ENCODE results near the gene SMARCB1.
A peak's percentile ranks its signal among the peaks of the same experiment; 100 is the strongest.
"Not testable (repeated sequence)": the region's sequence is repeated elsewhere in the genome, so short reads cannot be mapped to it uniquely, and the experiment has no call there.

SMARCB1 gene

DNA sequence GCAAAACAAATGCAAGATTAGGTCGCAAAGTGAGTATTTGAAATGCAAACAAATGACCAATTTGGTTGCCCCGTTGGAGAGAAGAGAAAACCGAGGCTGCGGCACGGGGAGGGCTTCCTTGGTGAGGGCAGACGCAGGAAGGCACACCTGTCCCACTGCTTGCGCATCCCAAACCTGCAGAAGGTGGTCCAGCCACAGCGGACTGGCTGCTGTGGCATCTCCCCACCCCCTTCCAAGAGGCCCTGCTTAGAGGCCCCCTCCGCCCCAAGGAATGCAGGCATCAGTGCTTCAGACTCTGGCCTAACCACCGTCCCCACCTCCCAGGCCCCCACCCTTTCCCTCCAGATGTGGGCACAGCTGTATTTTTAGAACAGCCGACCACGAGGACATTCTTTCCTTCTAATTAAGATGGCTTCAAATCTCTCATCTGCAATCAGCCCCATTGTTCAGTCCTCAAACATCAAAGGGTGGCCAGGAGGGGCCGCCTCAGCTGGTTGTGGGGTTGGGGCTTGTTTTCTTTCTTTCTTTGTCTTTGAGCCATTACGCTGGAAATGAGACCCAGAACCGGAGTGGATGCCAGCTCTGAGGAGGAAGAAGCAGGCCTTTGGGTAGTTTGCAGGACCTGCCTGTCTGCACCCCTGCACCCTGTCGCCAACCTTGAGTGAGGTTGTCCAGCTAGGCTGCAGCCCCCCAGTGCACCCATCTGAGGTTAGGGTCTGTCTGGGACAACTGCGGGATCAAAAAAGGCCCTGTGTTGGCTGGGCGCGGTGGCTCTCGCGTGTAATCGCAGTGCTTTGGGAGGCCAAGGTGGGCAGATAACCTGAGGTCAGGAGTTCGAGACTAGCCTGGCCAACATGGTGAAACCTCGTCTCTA is 61.5 kb downstream of the SMARCB1 start:
- no peak for DNase-seq

DNA sequence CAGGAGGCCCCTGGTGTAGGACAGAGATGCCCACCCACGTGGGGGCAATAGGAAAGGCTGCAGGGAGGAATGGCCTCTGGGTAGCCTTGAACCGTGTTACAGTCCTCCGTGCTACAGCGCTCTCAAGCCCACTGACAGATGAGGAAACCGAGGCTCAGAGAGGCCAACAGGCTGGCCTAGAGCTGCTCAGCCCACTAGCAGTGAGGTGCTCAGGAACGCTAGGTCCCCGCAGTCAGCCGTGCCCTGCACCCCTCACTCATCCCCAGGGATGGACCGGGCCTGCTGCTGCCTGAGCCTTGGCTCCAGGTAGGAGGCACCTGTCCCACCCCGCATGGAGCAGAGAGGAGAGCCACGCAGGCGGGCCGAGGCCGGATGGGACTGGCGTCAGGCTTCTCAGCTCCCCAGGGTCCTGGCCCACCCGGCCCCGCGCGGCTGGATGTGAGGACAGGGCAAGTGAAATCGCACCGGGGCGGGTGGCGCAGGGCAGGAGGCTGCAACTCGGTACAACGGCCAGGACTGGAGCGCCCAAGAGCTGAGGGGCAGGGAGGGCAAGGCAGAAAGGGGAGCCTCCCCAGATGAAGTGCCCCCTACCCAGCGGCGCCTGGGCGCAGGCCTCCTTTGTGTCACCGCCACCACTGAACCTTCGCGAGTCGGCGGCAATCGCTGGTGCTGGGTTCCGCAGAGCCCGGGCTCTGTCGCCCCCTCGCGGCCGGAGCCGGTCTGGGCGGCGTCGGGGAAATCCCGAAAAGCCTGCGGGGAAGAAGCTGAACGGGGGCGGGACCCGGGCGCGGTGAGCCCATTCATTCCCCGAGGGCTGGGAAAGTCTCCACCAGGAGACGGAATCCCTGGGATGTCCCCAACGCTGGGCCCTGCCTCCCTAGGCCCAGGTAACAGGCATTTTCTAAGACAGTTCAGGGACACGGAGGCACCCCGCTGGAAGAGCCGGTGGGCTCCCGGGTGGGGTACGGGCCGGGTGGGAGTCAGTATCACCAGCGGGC is 62.5 kb downstream of the SMARCB1 start:
- peak; percentile 93 for DNase-seq

DNA sequence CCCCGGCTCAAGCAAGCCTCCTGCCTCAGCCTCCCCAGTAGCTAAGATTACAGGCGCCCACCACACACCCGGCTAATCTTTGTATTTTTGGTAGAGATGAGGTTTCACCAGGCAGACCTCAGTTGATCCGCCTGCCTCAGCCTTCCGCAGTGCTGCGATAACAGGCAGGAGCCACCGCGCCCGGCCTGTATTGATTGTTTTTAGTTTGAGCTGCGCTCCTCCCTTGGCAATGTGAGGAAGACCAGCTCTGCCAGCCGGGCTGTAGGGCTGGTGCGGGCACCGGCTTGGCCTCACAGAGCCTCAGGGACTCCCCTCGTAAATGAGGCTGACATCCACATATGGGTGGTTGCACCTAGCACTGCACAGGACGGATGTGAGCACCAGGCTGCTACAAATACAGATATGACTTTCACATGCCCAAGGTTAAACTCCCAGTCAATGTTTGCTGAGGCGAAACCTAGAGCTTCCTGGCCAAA is 63.4 kb downstream of the SMARCB1 start:
- DNase-seq: no peak

DNA sequence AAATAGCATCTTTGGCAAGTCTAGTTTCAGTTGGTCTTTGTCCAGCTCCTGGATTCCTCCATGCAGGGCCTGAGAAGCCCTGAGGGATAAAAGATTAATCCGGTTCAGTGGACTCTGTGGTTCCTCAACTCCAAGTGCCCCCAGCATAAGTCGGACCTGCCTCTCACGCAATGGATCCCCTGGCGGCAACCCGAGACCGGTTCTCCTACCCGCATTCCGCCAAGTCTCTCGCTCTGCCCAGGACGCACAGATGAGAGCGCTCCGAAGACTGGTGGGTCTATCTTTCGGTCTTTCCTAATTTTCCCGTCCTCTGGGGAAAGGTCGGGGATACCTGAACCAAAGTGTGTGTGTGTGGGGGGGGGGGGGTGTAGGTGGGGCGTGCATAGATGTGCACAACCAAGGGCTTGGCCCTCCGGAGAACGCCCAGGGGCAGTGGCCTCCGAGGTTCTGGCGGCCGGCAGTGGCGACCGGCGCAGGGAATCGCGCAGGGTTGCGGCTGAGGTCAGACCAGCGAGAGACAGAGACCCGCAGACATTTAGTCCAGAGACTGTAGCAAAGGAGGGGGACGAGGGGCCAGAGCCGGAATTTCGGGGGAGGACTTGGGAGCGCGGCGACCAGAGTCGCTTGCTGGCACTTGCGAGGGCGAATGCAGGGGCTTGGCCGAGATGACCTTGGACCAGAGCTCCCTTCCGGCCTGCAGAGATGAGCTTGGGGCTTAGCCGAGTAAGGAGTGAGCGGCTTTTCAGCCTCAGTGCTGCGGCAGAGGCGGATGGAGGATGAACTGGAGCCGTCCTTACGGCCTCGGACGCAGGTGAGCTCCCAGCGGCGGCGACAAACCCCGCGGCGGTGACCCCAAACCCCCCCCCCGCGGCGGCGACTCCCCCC is 70.2 kb downstream of the SMARCB1 start:
- DNase-seq: peak; percentile 79

DNA sequence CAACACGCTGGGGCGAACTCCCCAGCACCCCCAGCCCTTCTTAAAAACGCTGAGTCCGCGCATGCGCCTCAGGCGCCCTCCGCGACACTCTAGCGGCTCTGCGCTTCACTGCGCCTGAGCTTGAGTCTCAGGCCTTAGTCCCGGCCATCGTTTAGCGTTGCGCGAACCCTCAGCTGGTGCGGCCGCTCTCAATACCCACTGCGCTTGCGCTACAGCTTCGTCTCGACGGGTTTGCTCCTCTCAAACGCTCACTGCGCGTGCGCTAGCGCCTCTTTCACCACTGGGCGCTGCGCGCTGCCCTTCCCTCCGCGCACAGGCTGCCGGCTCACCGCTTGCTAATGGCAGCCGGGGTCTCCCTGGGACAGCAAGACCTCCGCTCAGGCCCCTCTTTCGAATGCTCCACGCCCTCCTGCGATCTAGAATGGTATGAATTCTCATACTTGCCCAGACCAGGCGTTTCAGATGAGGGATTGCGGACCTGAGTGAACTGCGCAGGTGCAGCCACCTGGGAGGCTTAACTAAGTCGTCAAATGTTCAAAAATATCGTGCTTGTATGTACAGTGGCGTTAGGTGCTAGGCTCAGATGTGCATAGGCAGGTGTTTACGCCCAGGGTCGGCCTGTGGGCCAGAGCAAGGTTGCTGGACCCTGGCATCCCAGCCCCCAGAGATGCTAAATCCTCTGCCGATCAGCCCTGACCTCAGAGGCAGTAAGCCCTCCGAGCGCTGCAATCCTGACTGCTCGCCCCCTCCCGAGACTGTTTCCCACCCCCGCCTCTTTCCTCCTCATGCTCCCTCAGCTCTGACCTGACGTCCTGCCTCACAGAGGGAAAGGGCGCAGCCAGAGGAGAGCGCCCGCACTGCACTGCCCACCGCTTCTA is 71.1 kb downstream of the SMARCB1 start, which contains the start of gene SLC2A11:
Gene SLC2A11 (plus strand): TSS at position 270 of the 878 bp plus-strand sequence. CDS start 125 bp downstream, at position 395.
- peak; percentile 94 for DNase-seq

DNA sequence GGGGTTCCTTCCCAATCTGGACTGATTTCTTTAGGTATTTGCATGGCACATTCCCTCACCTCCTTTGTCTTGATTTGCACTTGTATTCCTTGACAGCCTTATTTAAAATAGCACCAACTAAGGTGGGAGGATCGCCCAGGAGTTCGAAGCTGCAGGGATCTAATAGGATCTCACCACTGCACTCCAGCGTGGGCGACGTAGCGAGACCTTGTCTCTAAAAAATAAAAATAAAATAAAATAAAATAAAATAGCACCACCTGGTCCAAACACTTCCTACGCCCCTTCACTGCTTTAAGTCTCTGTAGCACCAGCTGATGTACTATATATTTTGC is 71.7 kb downstream of the SMARCB1 start:
- DNase-seq: no peak

DNA sequence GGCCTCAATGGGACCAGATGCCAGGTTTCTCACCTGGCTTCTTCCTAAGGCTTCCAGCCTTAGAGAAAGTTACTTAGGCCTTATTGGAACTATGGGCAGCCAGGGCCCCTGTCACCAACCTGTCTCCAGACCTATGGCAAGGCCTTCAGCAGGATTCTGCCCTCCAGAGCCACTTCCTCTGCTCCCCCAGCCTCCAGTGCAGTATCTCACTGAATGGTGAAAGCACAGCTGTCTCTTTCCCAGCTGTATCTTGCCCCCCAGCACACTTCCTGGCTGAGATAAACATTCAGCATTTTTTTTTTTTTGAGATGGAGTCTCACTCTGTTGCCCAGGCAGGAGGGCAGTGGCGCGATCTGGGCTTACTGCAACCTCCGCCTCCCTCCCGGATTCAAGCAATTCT is 72.4 kb downstream of the SMARCB1 start:
- DNase-seq: no peak

DNA sequence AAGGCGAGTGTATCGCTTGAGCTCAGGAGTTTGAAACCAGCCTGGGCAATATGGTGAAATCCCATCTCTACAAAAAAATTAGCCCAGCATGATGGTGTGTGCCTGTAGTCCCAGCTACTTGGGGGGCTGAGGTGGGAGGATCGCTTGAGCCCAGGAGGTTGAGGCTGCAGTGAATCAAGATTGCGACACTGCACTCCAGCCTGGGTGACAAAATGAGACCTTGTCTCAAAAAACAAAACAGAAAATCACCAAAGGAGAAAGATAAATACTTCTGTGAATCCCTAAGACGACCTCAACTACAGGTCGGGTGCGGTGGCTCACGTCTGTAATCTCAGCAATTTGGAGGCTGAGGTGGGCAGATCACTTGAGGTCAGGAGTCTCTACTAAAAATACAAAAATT is 73.4 kb downstream of the SMARCB1 start:
- DNase-seq: not testable (repeated sequence)

DNA sequence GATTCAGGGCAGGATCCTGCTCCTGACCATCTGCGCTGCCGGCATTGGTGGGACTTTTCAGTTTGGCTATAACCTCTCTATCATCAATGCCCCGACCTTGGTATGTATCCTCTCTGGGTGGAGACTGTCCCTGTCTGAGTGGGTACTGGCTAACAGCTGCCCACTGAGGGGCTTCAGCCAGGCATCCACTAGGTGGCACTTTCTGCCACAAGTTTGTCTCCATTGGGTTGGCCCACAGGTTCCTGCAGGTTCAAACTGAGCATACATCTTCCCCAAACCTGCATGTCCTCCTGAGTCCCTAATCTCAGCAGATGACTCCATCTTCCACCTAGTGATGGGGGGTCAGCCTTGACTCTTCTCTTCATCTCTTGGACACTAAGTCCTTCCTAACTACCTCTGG is 75.3 kb downstream of the SMARCB1 start:
- no peak for DNase-seq

DNA sequence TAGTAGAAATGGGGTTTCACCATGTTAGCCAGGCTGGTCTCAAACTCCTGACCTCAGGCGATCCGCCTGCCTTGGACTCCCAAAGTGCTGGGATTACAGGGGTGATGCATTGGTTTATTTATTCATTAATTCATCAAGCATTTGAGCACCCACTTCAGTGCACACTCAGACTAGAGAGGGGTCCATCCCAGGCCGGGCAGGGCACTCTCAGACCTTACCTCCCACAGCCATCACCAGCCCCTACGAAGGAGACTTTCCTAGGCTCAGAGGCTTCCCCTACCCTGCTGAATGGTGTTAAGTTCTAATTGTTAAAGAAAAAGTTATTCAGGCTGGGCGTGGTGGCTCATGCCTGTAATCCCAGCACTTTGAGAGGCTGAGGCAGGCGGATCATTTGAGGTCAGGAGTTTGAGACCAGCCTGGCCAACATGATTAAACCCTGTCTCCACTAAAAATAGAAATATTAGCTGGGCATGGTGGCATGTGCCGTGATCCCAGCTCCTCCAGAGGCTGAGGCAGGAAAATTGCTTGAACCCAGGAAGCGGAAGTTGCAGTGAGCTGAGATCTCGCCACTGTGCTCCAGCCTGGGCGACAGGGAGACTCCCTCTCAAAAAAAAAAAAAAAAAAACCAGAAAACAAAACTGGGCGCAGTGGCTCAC is 77.9 kb downstream of the SMARCB1 start:
- DNase-seq: not testable (repeated sequence)

DNA sequence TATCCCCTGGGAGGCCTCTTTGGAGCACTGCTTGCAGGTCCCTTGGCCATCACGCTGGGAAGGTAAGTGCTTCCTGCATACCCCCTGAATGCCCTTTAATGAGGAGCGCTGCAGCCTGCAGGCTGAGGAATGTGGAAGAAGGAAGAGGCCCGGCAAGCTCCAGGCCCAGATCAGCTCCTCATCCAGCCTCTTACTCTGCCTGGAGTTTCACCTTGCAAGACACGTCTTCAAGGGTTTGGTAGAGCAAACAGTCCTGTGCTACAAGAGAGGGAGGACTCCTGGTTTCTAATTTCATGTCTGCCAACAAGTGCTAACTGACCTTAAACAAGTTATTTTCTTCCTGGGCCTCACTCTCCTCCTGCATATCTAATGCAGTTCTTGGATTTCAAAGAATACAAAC is 81.8 kb downstream of the SMARCB1 start:
- DNase-seq: no peak

DNA sequence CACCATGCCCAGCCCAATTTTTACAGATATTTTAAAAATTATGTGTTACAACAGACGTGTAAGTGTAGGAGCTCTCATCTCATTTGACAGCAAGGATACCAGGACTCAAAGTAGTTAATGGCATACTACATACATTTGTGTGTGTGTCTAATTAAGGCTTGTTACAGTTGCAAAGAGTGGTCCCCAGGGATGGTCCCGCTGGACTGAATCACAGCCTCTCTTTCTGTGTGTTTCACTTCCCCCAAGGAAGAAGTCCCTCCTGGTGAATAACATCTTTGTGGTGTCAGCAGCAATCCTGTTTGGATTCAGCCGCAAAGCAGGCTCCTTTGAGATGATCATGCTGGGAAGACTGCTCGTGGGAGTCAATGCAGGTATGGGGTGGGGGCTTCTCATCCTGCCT is 88.1 kb downstream of the SMARCB1 start:
- no peak for DNase-seq

DNA sequence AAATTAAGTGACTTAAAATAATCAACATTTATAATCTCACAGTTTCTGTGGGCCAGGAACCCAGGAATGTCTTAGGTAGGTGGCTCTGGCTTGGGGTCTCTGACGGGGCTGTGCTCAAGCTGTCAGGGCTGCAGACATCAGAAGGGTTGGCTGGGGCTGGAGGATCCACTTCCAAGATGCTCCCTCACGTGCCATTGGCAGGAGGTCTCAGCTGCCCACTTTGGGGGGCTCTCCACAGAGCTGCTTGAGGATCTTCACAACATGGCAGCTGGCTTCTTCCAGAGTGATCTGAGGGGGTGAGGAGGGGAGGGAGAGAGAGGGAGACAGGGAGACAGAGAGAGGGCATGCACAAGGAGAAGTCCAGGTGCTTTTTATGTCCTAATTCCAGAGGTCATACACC is 89.0 kb downstream of the SMARCB1 start:
- no peak for DNase-seq

DNA sequence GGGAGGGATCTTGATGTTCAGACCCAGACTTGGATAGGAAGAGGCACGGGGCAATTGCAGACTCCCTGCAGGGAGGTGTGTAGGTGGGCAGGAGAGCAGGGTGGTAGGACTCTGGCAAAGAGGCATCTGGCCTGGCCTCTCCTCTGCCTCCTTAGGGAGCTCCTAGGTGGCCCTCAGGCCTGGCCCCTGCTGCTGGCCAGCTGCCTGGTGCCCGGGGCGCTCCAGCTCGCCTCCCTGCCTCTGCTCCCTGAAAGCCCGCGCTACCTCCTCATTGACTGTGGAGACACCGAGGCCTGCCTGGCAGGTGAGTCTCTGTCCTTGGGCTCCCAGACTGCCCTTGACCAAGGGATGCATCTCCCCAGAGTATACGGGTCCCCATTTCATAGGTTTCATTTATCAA is 90.8 kb downstream of the SMARCB1 start:
- DNase-seq: no peak

DNA sequence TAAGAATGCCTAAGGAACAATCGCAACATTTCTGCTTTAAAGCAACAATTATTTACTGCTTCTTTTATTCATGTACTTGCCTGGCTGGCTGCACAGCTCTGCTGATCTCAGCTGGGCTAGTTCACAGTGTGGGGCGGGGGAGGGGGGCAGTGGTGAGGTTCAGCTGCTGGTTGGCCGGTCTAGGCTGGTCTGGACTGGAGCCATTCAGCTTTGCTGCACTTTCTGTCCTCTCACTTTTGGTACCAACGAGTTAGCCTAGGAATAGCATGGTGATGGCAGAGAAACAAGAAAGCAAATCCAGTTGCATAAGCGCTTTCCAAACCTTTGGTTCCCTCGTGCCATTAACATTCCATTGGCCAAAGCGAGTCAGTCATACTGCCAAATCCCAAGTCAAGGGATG is 91.5 kb downstream of the SMARCB1 start:
- no peak for DNase-seq

DNA sequence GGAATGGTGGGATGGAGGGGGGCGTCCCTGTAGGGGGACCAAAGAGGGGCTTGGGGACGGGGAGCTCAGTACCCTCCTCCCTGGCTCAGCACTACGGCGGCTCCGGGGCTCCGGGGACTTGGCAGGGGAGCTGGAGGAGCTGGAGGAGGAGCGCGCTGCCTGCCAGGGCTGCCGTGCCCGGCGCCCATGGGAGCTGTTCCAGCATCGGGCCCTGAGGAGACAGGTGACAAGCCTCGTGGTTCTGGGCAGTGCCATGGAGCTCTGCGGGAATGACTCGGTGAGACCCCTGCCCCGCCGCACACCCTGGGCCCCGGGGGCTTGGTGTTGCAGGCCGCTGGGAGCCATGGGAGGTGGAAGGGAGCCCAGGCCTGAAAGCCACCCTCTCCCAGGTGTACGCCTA is 95.6 kb downstream of the SMARCB1 start:
- DNase-seq: no peak

DNA sequence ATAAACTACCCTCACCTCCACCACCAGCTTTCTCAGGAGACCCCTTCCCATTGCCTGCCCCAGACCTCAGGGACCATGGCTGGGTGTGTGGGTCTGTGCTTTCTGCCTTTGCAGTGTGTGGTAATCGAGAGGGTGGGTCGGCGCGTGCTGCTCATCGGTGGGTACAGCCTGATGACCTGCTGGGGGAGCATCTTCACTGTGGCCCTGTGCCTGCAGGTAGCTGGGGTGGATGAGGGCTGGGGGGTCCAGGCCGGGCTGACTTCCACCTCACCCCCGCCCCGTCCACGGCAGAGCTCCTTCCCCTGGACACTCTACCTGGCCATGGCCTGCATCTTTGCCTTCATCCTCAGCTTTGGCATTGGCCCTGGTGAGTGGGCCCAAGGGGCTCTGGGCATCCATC is 96.9 kb downstream of the SMARCB1 start:
- no peak for DNase-seq

DNA sequence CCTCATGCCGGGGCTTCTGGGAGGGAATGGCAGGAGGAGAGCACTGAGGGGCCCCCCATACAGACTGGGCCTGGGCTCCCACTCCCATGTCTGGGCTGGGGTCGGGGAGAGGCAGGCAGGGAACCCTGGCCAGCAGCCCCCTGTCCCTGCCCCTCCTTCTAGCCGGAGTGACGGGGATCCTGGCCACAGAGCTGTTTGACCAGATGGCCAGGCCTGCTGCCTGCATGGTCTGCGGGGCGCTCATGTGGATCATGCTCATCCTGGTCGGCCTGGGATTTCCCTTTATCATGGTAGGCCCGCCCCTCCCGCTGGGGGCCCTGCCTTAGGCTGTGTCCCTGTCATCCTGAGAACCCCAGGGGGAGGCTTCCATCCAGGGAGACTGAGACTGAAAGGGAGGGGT is 97.4 kb downstream of the SMARCB1 start:
- no peak for DNase-seq
